GM18517 (cell line): ENCODE data around the gene TRAPPC3.

Experiments
- ATAC-seq: cut with Tn5 transposase; IDR thresholded peaks from one replicate; pipeline ENCODE4 v1.9.1; 2021; ENCODE audit warnings: mild to moderate bottlenecking, moderate library complexity; ENCODE audit not compliant: unreplicated experiment

The TRAPPC3 gene

DNA sequence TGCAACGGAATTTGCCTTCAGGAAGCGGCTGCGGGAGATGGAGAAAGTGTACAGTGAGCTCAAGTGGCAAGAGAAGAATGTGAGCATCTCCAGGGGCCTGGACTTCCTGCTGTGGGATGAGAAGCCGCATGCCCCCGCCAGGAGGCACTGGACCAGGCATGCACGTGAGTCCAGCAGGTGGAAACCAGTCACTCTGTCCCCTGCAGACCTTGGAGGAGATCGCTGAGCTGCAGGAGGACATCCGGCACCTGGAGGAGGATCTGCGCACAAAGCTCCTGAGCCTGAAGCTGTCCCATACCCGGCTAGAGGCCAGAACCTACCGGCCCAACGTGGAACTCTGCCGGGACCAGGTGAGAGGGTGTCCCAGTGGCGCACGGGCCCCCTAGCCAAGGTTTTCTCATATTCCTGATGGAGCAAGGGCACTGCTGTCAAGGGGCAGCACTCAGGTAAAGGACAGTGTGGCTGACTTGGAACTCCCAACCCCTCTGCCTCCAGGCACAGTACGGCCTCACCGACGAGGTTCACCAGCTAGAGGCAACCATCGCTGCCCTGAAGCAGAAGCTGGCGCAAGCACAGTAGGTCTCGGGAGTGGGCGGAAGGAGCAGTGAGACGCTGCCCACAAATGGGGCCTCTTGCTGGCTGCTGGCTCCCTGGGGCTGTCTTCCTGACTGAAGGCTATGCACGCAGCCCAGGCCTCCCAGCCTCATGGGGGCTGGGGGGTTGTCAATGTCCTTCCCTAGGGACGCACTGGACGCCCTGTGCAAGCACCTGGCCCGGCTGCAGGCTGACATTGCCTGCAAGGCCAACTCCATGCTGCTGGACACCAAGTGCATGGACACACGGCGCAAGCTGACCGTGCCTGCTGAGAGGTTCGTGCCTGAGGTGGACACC lies 61.8 kb downstream of the TRAPPC3 start:
- ATAC-seq: no peak
